Measurements from ENCODE around the gene ATXN2.
"Not testable (repeated sequence)": the region's sequence is repeated elsewhere in the genome, so short reads cannot be mapped to it uniquely, and the experiment has no call there.

The ATXN2 gene, protein sequence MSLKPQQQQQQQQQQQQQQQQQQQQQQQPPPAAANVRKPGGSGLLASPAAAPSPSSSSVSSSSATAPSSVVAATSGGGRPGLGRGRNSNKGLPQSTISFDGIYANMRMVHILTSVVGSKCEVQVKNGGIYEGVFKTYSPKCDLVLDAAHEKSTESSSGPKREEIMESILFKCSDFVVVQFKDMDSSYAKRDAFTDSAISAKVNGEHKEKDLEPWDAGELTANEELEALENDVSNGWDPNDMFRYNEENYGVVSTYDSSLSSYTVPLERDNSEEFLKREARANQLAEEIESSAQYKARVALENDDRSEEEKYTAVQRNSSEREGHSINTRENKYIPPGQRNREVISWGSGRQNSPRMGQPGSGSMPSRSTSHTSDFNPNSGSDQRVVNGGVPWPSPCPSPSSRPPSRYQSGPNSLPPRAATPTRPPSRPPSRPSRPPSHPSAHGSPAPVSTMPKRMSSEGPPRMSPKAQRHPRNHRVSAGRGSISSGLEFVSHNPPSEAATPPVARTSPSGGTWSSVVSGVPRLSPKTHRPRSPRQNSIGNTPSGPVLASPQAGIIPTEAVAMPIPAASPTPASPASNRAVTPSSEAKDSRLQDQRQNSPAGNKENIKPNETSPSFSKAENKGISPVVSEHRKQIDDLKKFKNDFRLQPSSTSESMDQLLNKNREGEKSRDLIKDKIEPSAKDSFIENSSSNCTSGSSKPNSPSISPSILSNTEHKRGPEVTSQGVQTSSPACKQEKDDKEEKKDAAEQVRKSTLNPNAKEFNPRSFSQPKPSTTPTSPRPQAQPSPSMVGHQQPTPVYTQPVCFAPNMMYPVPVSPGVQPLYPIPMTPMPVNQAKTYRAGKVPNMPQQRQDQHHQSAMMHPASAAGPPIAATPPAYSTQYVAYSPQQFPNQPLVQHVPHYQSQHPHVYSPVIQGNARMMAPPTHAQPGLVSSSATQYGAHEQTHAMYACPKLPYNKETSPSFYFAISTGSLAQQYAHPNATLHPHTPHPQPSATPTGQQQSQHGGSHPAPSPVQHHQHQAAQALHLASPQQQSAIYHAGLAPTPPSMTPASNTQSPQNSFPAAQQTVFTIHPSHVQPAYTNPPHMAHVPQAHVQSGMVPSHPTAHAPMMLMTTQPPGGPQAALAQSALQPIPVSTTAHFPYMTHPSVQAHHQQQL
- 29.8 to 34.3 reads per million in 2 donors for total RNA-seq

DNA sequence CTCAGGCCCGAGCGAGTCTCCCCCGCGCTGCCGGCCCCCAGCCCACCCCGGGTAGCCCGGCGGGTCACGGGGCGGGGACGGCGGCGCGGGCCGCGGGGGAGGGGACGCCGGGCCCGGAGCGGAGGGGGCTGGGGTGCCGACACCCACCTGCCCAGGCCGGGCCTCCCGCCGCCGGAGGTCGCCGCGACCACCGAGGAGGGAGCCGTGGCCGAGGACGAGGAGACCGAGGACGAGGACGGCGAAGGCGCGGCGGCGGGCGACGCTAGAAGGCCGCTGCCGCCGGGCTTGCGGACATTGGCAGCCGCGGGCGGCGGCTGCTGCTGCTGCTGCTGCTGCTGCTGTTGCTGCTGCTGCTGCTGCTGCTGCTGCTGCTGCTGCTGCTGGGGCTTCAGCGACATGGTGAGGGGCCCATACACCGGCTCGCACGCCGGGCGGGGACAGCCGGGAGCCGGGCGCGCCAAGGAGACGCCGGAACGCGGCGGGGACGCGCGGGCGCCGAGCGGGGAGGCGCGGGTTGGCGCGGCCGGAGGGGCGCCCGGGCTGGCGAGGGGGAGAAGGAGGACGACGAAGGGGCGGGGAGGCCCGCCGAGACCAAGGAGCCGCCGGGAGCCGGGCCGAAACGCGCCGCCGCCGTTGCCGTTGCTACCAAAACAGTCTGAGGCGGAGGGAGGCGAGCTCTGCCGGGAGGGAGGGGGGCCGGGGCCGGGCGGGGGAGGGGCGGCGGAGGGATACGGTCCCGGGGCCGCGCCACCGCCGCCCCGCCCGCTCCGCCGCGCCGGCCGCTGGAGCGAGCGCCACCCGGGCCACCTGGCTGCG is at the start of gene ATXN2:
Gene ATXN2 (minus strand): TSS at position 679 of the 816 bp plus-strand sequence. CDS start 281 bp downstream, at position 398.
- DNase-seq = peak in 4 of 5 experiments; percentile 43 to 88 (median 64)

DNA sequence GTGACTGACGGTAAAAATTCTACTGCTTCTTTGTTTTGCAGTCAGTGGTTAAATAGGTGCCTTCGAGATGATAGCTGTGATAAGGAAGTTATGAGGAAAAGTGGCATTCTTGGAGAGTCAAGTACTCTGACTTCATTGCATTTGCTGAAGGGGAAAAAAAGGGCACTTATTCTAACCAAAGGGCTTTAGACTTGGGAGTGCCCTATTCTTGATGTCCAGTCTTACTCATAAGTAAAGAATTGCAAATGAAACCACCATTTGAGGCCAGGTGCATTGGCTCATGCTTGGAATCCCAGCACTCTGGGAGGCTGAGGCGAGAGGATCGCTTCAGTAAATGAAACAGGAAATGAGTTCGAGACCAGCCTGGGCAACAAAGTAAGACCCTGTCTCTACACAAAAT is 46.3 kb upstream of the ATXN2 start:
- DNase-seq = no peak

DNA sequence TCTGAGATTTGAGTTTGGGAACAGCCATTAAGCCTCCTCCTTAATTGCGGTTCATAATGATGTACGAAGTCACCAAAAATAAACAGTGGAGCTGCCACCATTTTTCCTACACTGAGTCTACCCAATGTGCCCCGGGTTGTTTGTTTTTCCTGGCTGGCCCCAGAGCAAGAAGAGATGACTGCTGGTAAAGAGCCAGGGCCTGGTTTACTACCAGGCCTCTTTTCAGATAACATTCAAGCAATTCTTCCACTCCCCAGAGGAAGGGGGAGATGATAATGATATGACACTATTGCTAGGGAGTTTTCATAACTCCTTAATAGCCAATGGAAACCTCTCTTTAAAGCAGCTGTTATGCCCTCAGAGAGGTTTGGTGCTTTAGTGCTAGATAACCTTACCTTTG is 44.3 kb upstream of the ATXN2 start:
- no peak for DNase-seq

DNA sequence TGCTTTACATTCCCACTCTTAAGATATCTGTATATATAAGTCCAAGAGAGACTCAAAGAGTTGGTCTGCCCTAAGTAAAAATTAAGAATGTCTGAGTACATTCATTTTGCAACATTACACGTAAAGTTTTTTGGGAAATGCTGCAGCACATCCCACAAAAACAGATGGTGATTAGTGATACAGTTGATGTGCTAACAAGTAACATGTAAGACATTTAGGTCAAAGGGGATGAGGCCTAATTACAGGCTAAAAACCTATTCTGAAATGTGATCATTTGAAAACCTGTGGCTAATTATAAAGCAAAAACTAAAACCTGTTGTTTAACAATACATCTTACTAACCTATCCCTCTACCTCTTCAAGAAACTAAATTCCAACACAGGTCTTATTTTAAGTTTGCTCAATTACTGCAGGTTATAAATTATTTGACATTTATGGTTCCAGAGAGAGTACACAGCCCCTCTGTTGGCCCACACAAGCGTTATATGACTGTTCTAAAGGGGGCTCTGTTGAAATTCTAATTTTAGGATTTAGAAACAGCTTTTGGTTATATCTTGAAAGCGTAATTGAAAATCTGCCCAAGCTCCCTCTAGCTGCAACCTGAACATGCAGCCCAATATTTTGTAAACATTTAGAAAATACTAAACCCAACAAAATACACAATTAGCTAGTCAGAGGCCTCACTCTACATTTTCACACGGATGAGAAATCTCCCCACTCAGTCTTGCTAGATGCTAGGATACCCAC is 43.7 kb upstream of the ATXN2 start:
- DNase-seq = no peak

DNA sequence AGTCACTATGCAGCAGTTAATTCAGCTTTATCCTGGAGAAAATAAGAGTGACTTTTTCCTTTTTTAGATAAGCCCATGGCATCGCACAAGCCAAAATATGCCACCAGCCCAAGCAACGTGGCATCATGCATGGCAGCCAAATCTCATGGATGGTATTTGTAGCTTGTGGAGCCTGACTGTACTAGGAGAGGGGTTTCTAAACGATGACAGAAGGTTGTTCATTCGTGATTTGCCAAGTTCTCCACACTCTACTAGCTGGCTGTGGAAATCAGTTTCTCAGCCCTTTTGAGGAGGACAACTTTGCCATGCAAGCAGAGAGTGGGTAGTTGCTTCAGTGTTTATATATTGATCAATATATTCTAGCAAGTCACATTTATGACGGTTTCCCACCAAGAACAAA is 41.4 kb upstream of the ATXN2 start:
- DNase-seq = no peak

DNA sequence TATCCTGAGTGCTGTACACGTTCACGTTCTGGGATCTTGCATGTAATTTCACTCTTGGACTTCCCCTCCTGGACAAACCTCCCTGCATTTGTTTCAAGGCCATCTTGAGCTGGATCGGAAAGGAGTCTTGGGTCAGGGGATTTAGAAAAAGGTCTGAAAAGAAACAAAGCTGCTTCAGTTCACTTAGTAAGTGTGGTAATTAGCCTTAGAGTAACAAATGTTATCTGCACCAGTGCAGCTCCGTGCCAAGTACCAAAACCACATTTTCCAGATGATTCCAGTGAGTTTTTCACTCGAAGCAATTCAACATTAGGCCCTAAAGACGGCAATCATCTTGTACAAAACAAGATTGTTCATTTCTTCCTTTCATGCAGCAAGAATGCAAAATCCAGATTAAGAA is 39.4 kb upstream of the ATXN2 start:
- DNase-seq = no peak

DNA sequence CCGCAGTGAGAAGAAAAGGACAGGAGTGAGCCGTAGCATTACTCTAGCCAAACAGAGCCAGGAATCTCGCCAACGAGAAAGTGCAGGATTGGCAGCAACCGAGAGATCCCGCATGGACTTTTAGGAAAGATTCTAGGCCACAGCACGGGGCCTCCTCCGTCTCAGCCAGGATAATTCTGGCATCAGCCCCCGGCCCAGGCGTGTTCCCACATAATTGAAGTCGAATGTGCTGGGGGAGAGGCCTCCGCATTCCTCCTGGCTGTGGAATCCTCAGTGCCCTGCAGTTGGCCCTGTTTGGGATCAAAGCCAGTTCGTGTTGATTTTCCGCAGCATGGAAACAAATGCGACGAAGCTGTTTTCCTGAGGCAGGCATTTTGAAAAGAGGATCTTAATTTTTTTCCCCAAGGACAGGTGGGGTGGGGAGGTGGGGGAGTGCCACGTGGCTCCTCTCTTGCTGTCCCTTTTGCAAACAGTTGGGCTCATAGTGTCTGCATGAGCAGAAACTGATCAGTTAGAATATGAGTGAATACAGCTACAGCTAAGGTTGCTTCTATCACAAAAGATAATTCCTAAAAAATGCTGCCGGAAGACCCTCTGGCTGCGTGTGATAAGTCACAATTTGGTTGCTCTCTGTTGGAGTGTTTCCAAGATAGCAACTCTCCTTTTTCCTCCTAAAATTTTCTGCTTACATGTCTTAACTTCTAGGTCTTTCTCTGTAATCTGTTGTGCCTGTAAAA is 37.3 kb upstream of the ATXN2 start:
- no peak for DNase-seq

DNA sequence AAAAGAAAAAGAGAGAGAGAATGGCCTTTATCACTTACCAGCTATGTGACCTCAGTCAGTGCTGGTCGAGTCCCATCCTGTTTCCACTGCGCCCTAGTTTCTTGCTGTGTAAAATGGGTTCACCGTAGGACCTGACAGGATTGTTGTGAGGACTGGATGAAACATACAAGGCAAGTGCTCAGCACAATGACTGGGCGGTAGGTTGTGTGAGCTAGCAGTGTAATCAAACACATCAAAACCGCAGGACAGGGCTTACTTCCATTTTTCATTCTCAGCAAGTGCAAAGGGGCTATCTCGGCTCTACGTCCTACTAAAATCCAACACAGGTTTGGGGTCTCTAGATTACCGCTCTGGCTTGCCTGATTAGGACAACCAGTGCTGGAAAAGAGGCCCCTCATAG is 36.4 kb upstream of the ATXN2 start:
- peak in 1 of 5 experiments; percentile 43 for DNase-seq

DNA sequence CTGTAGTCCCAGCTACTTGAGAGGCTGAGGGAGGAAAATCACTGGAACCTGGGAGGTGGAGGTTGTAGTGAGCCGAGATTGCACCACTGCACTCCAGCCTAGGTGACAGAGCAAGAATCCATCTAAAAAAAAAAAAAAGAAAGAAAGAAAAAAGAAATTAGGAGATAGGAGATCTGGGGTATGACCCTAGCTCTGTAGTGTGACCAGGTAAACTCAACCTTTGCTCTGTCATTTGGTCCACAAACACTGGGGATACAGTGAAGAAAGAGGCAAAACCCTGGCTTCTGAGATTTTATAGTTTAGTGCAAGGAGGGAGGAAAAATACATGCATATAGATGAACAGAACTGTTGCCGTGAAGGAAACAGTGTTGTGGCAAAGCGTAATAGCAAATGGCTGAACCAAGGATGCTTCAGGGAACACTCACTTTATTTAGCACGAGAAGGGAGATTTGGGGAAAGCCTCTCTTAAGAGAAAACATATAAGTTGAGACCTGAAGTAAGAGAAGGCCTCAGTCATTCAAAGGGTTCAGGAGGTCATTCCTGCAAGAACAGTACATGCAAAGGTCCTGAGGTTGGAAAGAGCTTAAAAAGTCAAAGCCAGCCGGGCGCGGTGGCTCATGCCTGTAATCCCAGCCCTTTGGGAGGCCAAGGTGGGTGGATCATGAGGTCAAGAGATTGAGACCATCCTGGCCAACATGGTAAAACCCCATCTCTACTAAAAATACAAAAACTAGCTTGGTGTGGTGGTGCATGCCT is 29.6 kb upstream of the ATXN2 start:
- DNase-seq = no peak

DNA sequence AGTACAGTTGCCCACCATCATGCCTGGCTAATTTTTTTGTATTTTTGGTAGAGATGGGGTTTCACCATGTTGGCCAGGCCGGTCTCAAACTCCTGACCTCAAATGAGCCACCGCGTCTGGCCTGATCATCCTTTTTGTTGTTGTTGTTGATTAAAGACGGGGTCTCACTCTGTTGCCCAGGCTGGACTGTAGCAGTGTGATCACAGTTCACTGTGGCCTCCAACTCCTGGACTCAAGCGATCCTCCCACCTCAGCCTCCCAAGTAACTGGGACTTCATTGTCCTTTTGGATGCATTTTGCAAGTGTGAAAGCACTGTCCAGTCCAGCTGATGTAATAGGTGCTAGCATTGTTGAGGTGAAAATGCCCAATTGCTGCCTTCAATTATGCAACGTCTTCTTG is 27.1 kb upstream of the ATXN2 start:
- DNase-seq = no peak

DNA sequence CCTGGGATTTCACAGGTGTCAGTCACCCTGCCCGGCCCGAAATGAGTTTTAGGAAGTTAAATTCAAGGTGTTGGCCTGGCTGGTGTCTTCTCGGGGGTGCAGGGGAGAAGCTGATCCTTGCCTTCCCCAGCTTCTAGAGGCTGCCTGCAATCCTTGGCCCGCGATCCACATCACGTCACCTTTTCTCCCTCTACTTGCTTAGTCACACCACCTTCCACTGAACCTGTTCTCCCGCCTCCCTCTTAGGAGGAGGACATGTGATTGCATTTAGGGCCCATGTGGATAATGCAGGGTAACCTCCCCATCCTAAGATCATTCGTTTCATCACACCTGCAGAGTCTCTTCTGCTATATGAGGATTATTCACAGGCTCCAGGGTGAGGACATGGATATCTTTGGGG is 25.4 kb upstream of the ATXN2 start:
- DNase-seq = no peak

DNA sequence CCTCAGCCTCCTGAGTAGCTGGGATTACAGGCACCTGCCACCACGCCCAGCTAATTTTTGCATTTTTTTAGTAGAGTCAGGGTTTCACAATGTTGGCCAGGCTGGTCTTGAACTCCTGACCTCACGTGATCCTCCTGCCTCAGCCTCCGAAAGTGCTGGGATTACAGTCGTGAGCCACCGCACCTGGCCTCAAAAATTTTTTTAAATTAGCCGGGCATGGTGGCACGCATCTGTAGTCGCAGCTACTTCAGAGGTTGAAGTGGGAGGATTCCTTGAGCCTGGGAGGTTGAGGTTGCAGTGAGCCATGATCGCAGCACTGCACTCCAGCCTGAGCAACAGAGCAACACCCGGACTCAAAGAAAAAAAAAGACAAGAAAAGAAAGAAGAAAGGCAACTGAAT is 18.7 kb upstream of the ATXN2 start:
- DNase-seq = not testable (repeated sequence)

DNA sequence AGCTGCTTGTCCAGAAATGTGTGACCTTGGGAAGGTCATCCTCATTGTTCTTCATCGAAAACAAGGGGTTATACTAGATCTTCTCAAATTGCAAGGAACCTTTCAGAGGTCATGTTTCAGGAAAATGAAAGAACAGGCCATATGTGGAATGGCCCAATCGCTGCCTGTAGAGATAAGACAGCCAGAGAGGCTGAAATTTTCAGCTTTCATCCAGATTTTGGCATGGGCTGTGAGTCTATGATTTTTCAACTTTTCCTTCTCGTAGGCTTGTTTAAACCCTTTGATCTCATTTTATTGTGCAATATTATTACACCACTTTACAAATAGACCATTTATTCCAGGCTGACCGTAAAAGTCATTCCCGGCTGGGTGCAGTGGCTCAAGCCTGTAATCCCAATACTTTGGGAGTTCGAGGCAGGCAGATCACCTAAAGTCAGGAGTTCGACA is 17.1 kb upstream of the ATXN2 start:
- no peak for DNase-seq

DNA sequence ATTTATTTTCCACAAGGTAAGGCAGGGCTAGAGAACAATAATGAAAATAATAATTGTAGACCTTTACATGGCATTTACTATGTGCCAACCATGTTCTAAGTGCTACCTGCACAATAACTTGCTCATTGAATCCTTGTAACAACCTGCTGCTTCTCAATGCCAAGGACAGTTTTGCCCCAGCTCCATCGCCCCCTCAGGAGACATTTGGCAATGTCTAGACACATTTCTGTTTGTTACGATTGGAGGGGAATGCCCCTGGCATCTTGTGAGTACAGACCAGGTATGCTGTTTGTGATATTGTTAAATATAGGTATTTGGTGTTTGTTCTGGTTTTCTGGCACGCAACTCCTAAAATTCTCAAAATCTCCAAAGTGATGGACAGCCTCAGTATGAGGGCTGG is 8.1 kb upstream of the ATXN2 start:
- no peak for DNase-seq

DNA sequence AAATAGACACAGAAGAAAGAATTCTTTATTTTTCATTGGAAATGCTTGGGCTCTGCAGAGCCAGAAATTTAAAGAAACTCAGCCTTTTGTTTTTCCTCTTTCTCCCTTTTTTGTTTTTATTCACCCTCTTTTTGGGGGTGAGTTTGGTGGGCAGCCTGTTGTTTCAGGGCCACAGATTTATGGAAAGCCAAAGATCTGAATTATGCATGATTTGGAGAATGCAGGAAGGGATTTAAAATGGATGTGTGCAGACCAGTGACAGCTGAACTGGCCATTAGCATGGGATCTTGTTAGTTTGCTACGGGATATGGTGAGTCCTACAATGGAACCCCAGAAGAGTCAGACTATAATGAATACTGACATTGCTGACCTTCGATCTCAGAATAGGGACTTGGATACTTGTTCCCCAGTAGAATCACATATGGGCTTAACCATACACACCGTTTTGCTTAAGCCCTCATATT is 7.7 kb upstream of the ATXN2 start:
- no peak for DNase-seq

DNA sequence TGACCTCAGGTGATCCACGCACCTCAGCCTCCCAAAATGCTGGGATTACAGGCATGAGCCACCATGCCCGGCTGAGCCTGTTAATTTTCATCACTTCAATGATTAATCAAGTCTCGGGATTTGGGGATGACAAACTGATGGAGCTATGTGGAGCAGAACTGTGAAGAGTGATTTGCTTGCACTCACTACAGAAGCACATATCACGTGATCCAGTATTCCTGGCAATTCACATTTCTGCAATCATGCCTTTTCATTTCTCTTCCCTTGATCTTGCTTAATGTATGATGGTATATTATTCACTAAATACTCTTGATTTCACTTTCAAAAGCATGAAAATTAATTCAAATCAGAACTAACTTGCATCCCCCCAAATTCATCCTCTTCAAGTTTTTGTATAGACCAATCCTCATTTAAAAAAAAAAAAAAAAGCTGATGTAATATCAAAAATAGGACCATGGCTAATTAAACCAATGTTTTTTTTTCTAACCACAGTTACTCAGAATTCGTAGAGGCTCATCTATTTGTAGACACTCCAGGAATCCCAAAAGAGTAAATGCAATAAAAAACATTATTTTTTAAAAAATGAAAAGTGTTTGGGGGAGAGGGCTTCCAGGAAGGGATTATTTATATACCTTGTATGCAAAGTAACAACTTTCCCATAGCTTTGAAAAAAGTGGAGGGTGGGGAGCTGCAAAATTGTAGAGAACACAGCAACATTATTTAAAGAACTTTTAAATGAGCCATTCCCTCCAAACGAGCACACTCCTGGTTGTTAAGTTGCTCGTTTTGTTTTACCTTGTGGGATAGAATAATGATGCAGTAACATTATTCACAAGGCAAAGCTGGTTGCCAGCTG is 7.0 kb upstream of the ATXN2 start:
- DNase-seq = no peak

DNA sequence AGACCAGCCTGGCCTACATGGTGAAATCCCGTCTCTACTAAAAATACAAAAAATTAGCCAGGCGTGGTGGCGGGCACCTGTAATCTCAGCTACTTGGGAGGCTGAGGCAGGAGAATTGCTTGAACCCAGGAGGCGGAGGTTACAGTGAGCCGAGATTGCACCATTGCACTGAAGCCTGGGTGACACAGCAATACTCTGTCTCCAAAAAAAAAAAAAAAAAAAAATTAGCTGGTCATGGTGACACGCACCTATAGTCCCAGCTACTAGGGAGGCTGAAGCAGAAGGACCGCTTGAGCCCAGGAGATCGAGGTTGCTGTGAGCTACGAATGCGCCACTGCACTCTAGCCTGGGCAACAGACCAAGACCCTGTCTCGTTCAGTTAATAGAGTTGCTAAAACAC is 3.7 kb upstream of the ATXN2 start:
- DNase-seq = not testable (repeated sequence)

DNA sequence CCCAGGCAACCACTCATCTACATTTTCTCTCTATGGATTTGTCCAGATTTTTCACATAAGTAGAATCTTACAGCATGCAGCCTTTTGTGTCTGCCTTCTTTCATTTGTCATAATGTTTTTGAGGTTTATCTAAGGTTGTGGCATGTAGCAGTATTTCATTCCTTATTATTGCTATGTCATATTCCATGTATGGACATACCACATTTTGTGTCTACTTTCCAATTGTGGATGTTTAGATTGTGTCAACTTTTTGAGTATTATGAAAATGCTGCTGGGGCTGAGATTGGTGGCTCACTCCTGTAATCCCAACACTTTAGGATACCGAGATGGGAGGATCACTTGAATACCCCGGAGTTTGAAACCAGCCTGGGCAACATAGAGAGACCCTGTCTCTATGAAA is 3.2 kb upstream of the ATXN2 start:
- no peak for DNase-seq

DNA sequence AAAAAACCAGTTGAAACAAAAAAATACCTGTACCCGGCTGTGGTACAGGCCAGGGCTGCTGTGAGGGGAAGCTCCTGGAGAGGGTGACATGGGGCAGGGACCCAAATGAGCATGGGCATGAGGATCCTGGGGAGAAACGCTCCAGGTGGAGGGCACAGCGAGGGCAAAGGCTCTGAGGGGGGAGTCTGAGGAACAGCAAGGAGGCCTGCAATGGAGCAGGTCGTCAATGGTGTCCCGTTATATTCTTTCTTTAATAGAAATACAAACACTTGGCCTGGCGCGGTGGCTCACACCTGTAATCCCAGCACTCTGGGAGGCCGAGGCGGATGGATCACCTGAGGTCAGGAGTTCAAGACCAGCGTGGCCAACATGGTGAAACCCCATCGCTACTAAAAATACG is 1.9 kb upstream of the ATXN2 start:
- DNase-seq = not testable (repeated sequence)

Measured in T-helper 2 cell (primary cell).